ENCODE results near the gene CENPQ.

The CENPQ gene

GRCh38 chr6:49499623-49500022 is 36.5 kb downstream of the CENPQ start, which contains the start of gene GLYATL3:
GLYATL3 (plus strand) TSS chr6:49499923; CDS start chr6:49511991, 12,068 bp downstream.
- H3K4me1 ChIP-seq (ENCODE audit: control insufficient read depth, insufficient read depth, low read length), result no peaks in the 10 kb centered on the region
- DNase-seq (ENCODE audit: low read depth, low spot score), result no peak
- H3K9me3 ChIP-seq (ENCODE audit: control insufficient read depth, insufficient read depth, low read length), result no peaks in the 10 kb centered on the region
- no peak within 1 kb of the TSS for H3K4me3 ChIP-seq (ENCODE audit: low read length)
- no peak within 1 kb of the TSS for H3K27ac ChIP-seq (ENCODE audit: low read length)
- H3K36me3 ChIP-seq (ENCODE audit: control insufficient read depth, insufficient read depth, low read length), result no peaks in the 10 kb centered on the region
- no CpG with 5 or more reads among the region's 2 CpGs for WGBS (ENCODE audit: insufficient coverage, insufficient read length)
- H3K27me3 ChIP-seq (ENCODE audit: control insufficient read depth, insufficient read depth, low read length), result no peaks in the 10 kb centered on the region

GRCh38 chr6:49504666-49505065 is 41.5 kb downstream of the CENPQ start:
- Histone ChIP-seq H3K9me3 (ENCODE audit: control insufficient read depth, insufficient read depth, low read length) (no peaks in the 10 kb centered on the region), H3K4me1 (ENCODE audit: control insufficient read depth, insufficient read depth, low read length) (no peaks in the 10 kb centered on the region), H3K27me3 (ENCODE audit: control insufficient read depth, insufficient read depth, low read length) (no peaks in the 10 kb centered on the region), H3K27ac (ENCODE audit: low read length) (no peak overlapping the region), H3K4me3 (ENCODE audit: low read length) (no peak overlapping the region), H3K36me3 (ENCODE audit: control insufficient read depth, insufficient read depth, low read length) (no peaks in the 10 kb centered on the region)
- WGBS (ENCODE audit: insufficient coverage, insufficient read length), result no CpG with 5 or more reads among the region's 5 CpGs
- DNase-seq (ENCODE audit: low read depth, low spot score), result no peak

DNA sequence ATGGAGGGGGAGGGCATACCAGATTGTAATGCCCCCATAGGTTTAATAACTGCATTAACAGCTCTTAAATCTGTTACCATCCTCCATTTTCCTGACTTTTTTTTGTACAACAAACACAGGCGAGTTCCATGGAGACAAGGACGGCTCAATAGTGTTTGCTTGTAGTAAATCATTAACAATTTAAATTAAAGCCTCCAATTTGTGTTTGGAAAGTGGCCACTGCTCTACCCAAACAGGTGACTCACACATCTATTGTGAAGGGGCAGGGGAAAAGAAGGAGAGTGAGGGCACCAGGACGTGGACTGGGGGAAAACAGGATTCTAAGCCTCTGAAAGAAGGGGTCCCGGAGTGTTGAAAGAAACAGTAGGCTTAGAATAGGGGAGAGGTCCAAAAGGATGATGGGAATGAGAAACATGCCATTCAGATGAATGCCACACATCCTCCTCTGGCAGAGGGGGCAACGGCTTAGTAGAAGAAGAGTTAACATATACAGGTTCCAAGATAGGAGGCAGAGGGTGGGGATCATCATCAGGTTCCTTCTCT is 43.5 kb downstream of the CENPQ start:
- WGBS (ENCODE audit: insufficient coverage, insufficient read length), result no CpG with 5 or more reads among the region's 5 CpGs
- Histone ChIP-seq H3K27me3 (ENCODE audit: control insufficient read depth, insufficient read depth, low read length) (no peaks in the 10 kb centered on the region), H3K9me3 (ENCODE audit: control insufficient read depth, insufficient read depth, low read length) (no peaks in the 10 kb centered on the region), H3K4me3 (ENCODE audit: low read length) (no peak overlapping the region), H3K27ac (ENCODE audit: low read length) (no peak overlapping the region), H3K4me1 (ENCODE audit: control insufficient read depth, insufficient read depth, low read length) (no peaks in the 10 kb centered on the region), H3K36me3 (ENCODE audit: control insufficient read depth, insufficient read depth, low read length) (no peaks in the 10 kb centered on the region)
- DNase-seq (ENCODE audit: low read depth, low spot score), result no peak

GRCh38 chr6:49509342-49509741 is 46.2 kb downstream of the CENPQ start:
- no peaks in the 10 kb centered on the region for H3K4me1 ChIP-seq (ENCODE audit: control insufficient read depth, insufficient read depth, low read length)
- no peak overlapping the region for H3K4me3 ChIP-seq (ENCODE audit: low read length)
- no peaks in the 10 kb centered on the region for H3K27me3 ChIP-seq (ENCODE audit: control insufficient read depth, insufficient read depth, low read length)
- WGBS (ENCODE audit: insufficient coverage, insufficient read length), result no CpG with 5 or more reads among the region's 3 CpGs
- no peaks in the 10 kb centered on the region for H3K9me3 ChIP-seq (ENCODE audit: control insufficient read depth, insufficient read depth, low read length)
- H3K27ac ChIP-seq (ENCODE audit: low read length), result no peak overlapping the region
- no peaks in the 10 kb centered on the region for H3K36me3 ChIP-seq (ENCODE audit: control insufficient read depth, insufficient read depth, low read length)
- DNase-seq (ENCODE audit: low read depth, low spot score), result no peak

- Histone ChIP-seq H3K36me3 (ENCODE audit: control insufficient read depth, insufficient read depth, low read length) (no peaks in the 10 kb centered on the region), H3K4me3 (ENCODE audit: low read length) (no peak overlapping the region), H3K4me1 (ENCODE audit: control insufficient read depth, insufficient read depth, low read length) (no peaks in the 10 kb centered on the region), H3K27me3 (ENCODE audit: control insufficient read depth, insufficient read depth, low read length) (no peaks in the 10 kb centered on the region), H3K9me3 (ENCODE audit: control insufficient read depth, insufficient read depth, low read length) (no peaks in the 10 kb centered on the region), H3K27ac (ENCODE audit: low read length) (no peak overlapping the region)
- WGBS (ENCODE audit: insufficient coverage, insufficient read length), result no CpG with 5 or more reads among the region's 2 CpGs
- no peak for DNase-seq (ENCODE audit: low read depth, low spot score)
Observed at GRCh38 chr6:49513153-49513989, 50.2 kb downstream of the CENPQ start.

DNA sequence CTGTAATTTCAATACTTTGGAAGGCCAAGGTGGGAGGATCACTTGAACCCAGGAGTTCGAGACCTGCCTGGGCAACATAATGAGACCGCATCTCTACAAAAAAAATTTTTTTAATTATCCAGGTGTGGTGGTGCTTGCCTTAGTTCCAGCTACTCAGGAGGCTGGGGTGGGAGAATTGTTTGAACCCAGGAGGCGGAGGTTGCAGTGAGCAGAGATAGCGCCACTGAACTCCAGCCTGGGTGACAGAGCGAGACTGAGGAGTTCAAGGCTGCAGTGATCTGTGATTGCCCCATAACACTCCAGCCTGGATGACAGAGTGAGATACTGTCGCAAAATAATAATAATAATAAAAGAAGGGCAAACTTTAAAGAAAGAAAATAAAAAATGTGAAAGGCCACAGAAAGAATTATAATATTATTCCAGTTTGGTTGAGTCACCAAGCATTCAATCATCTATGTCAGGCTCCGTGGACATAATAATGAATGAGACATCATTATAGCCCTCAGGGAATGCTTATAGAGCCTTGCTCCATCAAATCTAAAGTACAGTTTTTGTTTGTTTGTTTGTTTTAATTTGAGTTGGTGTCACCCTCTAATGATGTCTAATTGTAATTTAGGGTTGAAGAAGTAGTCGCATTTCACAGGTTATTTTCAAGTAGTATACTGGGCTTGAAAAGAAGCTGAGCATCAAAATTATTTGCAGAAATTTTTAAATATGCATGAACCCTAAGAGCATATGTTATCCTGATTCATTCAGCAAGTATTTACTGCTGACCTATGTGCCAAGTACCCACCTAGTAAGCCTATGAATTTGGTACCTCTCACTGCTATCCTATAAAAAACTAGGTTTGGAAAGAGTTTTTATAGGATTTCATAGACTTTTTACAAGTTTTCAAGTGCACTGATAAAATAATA is 51.7 kb downstream of the CENPQ start:
- H3K4me3 ChIP-seq (ENCODE audit: low read length), result no peak overlapping the region
- H3K27ac ChIP-seq (ENCODE audit: low read length), result no peak overlapping the region
- no peaks in the 10 kb centered on the region for H3K36me3 ChIP-seq (ENCODE audit: control insufficient read depth, insufficient read depth, low read length)
- H3K27me3 ChIP-seq (ENCODE audit: control insufficient read depth, insufficient read depth, low read length), result no peaks in the 10 kb centered on the region
- no CpG with 5 or more reads among the region's 8 CpGs for WGBS (ENCODE audit: insufficient coverage, insufficient read length)
- no peaks in the 10 kb centered on the region for H3K9me3 ChIP-seq (ENCODE audit: control insufficient read depth, insufficient read depth, low read length)
- no peak for DNase-seq (ENCODE audit: low read depth, low spot score)
- no peaks in the 10 kb centered on the region for H3K4me1 ChIP-seq (ENCODE audit: control insufficient read depth, insufficient read depth, low read length)

- H3K9me3 ChIP-seq (ENCODE audit: control insufficient read depth, insufficient read depth, low read length), result no peaks in the 10 kb centered on the region
- no peak for DNase-seq (ENCODE audit: low read depth, low spot score)
- H3K4me1 ChIP-seq (ENCODE audit: control insufficient read depth, insufficient read depth, low read length), result no peaks in the 10 kb centered on the region
- H3K27ac ChIP-seq (ENCODE audit: low read length), result no peak overlapping the region
- no CpG with 5 or more reads among the region's 10 CpGs for WGBS (ENCODE audit: insufficient coverage, insufficient read length)
- H3K4me3 ChIP-seq (ENCODE audit: low read length), result no peak overlapping the region
- H3K36me3 ChIP-seq (ENCODE audit: control insufficient read depth, insufficient read depth, low read length), result no peaks in the 10 kb centered on the region
- no peaks in the 10 kb centered on the region for H3K27me3 ChIP-seq (ENCODE audit: control insufficient read depth, insufficient read depth, low read length)
Observed at GRCh38 chr6:49515485-49516146, 52.4 kb downstream of the CENPQ start.

DNA sequence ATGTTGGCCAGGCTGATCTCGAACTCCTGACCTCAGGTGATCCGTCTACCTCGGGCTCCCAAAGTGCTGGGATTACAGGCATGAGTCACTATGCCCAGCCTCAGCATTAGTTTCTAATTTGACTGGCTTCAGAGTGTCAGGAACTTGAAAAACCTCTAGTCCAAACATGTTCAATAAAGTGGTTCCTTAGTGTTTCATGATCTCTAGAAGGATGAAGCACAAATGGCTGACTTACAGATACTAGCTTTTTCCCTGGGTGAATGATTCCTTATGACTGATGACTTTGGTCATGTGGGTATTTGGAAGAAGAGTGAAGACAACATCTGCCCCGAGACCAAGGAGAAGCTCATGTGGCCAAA is 53.0 kb downstream of the CENPQ start:
- Histone ChIP-seq H3K4me1 (ENCODE audit: control insufficient read depth, insufficient read depth, low read length) (no peaks in the 10 kb centered on the region), H3K27me3 (ENCODE audit: control insufficient read depth, insufficient read depth, low read length) (no peaks in the 10 kb centered on the region), H3K4me3 (ENCODE audit: low read length) (no peak overlapping the region), H3K27ac (ENCODE audit: low read length) (no peak overlapping the region), H3K9me3 (ENCODE audit: control insufficient read depth, insufficient read depth, low read length) (no peaks in the 10 kb centered on the region), H3K36me3 (ENCODE audit: control insufficient read depth, insufficient read depth, low read length) (no peaks in the 10 kb centered on the region)
- WGBS (ENCODE audit: insufficient coverage, insufficient read length), result no CpG with 5 or more reads among the region's 4 CpGs
- DNase-seq (ENCODE audit: low read depth, low spot score), result no peak

DNA sequence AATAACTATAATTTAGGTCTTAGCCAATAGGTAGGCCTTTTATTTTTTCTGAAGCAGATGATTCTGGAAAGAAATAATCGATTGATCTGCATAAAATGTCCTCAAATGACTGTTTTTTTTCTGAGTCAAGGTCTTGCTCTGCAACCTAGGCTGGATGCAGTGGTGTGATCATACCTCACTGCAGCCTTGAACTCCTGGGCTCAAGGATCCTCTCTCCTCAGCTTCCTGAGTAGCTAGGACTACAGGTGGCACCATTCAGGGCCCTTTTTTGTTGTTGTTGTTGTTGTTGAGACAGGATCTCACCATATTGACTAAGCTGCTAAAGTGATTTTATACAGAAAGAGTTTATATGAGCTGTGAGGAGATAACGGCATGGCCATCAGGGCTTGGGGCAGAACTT is 54.7 kb downstream of the CENPQ start:
- DNase-seq (ENCODE audit: low read depth, low spot score), result no peak
- Histone ChIP-seq H3K4me1 (ENCODE audit: control insufficient read depth, insufficient read depth, low read length) (no peaks in the 10 kb centered on the region), H3K27me3 (ENCODE audit: control insufficient read depth, insufficient read depth, low read length) (no peaks in the 10 kb centered on the region), H3K27ac (ENCODE audit: low read length) (no peak overlapping the region), H3K9me3 (ENCODE audit: control insufficient read depth, insufficient read depth, low read length) (no peaks in the 10 kb centered on the region), H3K4me3 (ENCODE audit: low read length) (no peak overlapping the region), H3K36me3 (ENCODE audit: control insufficient read depth, insufficient read depth, low read length) (no peaks in the 10 kb centered on the region)
- WGBS (ENCODE audit: insufficient coverage, insufficient read length), result no CpG with 5 or more reads among the region's 2 CpGs

DNA sequence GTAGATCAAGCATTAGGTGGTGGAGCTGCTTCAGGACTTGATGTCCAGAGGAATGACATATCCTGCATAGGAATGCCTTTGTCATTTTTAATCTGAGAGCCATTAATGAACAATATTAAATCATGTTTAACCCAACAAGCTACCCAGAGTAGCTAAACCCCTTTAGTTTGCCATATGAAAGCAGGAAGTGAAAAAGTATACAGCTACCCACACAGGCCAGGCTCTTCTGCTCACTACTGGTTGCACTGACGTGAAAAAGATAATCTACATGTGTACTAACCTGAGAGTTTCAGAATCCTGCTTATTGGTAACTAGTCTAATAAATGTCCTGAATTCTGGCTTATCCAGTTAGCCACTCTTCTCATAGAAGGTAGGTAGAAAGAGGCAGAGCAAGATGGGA is 56.5 kb downstream of the CENPQ start:
- Histone ChIP-seq H3K9me3 (ENCODE audit: control insufficient read depth, insufficient read depth, low read length) (no peaks in the 10 kb centered on the region), H3K27me3 (ENCODE audit: control insufficient read depth, insufficient read depth, low read length) (no peaks in the 10 kb centered on the region), H3K4me3 (ENCODE audit: low read length) (no peak overlapping the region), H3K27ac (ENCODE audit: low read length) (no peak overlapping the region), H3K4me1 (ENCODE audit: control insufficient read depth, insufficient read depth, low read length) (no peaks in the 10 kb centered on the region), H3K36me3 (ENCODE audit: control insufficient read depth, insufficient read depth, low read length) (no peaks in the 10 kb centered on the region)
- no peak for DNase-seq (ENCODE audit: low read depth, low spot score)
- no CpG with 5 or more reads among the region's 1 CpG for WGBS (ENCODE audit: insufficient coverage, insufficient read length)

Data from iPS DF 6.9 (cell line).